Measurements from ENCODE around the gene VWDE.

VWDE gene

DNA sequence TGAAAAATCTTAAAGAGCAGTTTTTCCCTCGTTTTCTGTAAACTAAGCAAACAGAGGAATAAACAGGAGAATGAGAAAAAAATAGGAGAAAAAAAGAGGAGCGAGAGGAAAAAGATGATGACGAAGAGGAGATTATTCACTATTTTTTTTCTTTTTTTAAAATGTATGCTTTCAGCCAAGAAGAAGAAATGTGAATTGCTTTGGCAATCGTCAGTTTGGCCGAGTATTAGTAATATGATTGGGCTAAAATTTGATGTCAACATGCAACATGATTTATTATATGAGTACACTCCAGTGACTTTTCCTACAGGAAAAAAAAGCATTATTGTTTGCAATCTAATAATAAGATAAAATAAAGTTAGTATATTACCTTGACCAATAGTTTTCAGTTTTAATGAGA is 26.3 kb downstream of the VWDE start:
- TF ChIP-seq LEF1 (IDR thresholded peaks at IDR 0.05; ENCODE audit: borderline replicate concordance) = no peak
- no peak for TF ChIP-seq FOXK2 (IDR thresholded peaks at IDR 0.05)
- TF ChIP-seq ZNF384 (IDR thresholded peaks at IDR 0.05) = no peak
- TF ChIP-seq CTBP1 (IDR thresholded peaks at IDR 0.05; ENCODE audit: borderline replicate concordance) = no peak
- no peak for TF ChIP-seq ARNT (IDR thresholded peaks at IDR 0.05)
- no peak for TF ChIP-seq SP1 (IDR thresholded peaks at IDR 0.05)
- TF ChIP-seq, protein P1, sequence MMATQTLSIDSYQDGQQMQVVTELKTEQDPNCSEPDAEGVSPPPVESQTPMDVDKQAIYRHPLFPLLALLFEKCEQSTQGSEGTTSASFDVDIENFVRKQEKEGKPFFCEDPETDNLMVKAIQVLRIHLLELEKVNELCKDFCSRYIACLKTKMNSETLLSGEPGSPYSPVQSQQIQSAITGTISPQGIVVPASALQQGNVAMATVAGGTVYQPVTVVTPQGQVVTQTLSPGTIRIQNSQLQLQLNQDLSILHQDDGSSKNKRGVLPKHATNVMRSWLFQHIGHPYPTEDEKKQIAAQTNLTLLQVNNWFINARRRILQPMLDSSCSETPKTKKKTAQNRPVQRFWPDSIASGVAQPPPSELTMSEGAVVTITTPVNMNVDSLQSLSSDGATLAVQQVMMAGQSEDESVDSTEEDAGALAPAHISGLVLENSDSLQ (IDR thresholded peaks at IDR 0.05) = no peak
- TF ChIP-seq FOXA1 (IDR thresholded peaks at IDR 0.05) = no peak
- TF ChIP-seq TARDBP (IDR thresholded peaks at IDR 0.05) = no peak
- no peak for TF ChIP-seq FOXM1 (IDR thresholded peaks at IDR 0.05; ENCODE audit: borderline replicate concordance)
- no peak for TF ChIP-seq BHLHE40 (IDR thresholded peaks at IDR 0.05; ENCODE audit: borderline replicate concordance)
- TF ChIP-seq L3MBTL2 (conservative IDR thresholded peaks at IDR 0.05) = no peak
- no peak for DNase-seq (ENCODE audit: extremely low spot score)
- POLR2A ChIA-PET = no interaction called here
- CTCF ChIA-PET = no interaction called here

DNA sequence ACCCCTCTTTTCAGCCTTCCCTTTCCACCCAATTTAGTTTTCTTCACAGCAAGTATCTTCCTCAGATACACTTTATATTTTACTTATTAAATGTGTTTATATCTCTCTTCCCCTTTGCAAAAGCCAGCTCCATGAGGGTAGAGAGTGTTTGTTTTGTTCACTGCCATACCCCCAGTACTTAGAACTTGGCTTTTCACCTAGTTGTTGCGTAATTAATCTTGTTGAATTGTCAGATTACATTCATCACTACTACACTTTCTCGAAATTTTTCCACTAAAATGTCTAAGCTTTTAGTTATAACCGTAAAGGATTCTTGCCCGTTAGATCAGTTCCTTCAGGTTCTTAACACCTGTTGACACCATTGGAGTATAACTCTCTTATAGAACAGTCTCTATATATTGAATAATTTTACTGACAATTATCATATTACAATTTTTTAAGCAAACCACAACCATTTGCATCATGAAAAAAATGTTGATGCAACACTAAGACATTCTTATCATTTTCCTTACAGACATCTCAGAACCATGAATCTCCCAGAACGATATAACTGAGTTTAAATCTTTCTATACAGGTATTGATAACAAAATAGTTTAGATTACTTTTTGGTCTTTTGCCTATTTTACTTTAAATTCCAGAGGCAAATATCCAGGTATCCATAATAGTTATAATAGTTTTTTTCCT is 29.9 kb downstream of the VWDE start:
- POLR2A ChIA-PET = no interaction called here
- TF ChIP-seq FOXA1 (IDR thresholded peaks at IDR 0.05) (no peak), BHLHE40 (IDR thresholded peaks at IDR 0.05; ENCODE audit: borderline replicate concordance) (no peak), LEF1 (IDR thresholded peaks at IDR 0.05; ENCODE audit: borderline replicate concordance) (no peak), ARNT (IDR thresholded peaks at IDR 0.05) (no peak), CTBP1 (IDR thresholded peaks at IDR 0.05; ENCODE audit: borderline replicate concordance) (no peak), SUZ12 (IDR thresholded peaks at IDR 0.05) (no peak), FOXM1 (IDR thresholded peaks at IDR 0.05; ENCODE audit: borderline replicate concordance) (no peak), SP1 (IDR thresholded peaks at IDR 0.05) (no peak), ZNF384 (IDR thresholded peaks at IDR 0.05) (no peak), TARDBP (IDR thresholded peaks at IDR 0.05) (no peak), HDGF (IDR thresholded peaks at IDR 0.05; ENCODE audit: borderline replicate concordance) (no peak), NFRKB (IDR thresholded peaks at IDR 0.05) (no peak), FOXK2 (IDR thresholded peaks at IDR 0.05) (no peak), L3MBTL2 (conservative IDR thresholded peaks at IDR 0.05) (no peak), ELF4 (IDR thresholded peaks at IDR 0.05) (no peak)
- TF ChIP-seq, protein P1 (IDR thresholded peaks at IDR 0.05) = no peak
- no peak for DNase-seq (ENCODE audit: extremely low spot score)
- CTCF ChIA-PET = no interaction called here

DNA sequence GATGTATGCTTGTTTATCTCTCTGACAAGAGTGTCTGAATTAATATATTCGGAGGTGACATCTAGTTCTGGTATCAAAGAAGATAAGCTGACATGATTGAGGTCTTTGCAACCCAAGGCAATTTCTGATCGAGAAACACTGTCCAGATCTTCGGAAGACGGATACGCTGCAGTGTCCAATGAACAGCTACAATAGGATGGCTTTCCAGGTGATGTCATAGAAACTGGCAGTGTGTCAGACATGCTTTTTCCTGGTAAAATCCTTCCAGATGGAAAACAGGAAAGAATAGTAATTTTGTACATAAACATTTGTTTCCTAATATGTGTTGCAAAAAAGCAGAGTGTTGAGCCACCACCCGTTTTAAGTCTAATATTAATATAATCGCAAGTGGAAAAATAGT is 33.4 kb downstream of the VWDE start:
- ChIA-PET CTCF (no interaction called here), POLR2A (no interaction called here)
- DNase-seq (ENCODE audit: extremely low spot score) = no peak
- TF ChIP-seq, protein P1 (IDR thresholded peaks at IDR 0.05) = no peak
- TF ChIP-seq SP1 (IDR thresholded peaks at IDR 0.05) (no peak), HDGF (IDR thresholded peaks at IDR 0.05; ENCODE audit: borderline replicate concordance) (no peak), CTBP1 (IDR thresholded peaks at IDR 0.05; ENCODE audit: borderline replicate concordance) (no peak), FOXM1 (IDR thresholded peaks at IDR 0.05; ENCODE audit: borderline replicate concordance) (no peak), ZNF384 (IDR thresholded peaks at IDR 0.05) (no peak), BHLHE40 (IDR thresholded peaks at IDR 0.05; ENCODE audit: borderline replicate concordance) (no peak), FOXK2 (IDR thresholded peaks at IDR 0.05) (no peak), NFRKB (IDR thresholded peaks at IDR 0.05) (no peak), ARNT (IDR thresholded peaks at IDR 0.05) (no peak), LEF1 (IDR thresholded peaks at IDR 0.05; ENCODE audit: borderline replicate concordance) (no peak), FOXA1 (IDR thresholded peaks at IDR 0.05) (no peak), ELF4 (IDR thresholded peaks at IDR 0.05) (no peak), L3MBTL2 (conservative IDR thresholded peaks at IDR 0.05) (no peak), TARDBP (IDR thresholded peaks at IDR 0.05) (no peak), SUZ12 (IDR thresholded peaks at IDR 0.05) (no peak)

DNA sequence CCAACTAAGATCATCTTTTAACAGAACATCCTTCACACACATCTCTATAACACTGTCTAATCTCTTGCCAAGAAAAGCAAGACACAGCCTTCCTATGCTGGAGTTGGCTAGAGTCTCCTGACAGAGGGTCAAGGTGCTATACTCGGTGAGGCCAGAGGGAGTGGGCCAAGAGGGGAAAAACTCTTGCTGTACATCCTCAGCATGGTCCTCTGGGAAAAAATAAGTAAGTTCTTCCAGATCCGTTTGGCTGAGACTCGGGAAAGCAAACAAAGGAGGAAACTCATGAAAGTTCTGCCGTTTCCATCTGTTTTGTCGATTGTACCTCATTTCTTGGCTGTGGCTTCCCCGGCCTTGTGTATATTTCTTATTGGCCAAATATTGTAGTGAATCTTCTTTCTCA is 33.9 kb downstream of the VWDE start:
- CTCF ChIA-PET = no interaction called here
- no peak for TF ChIP-seq SP1 (IDR thresholded peaks at IDR 0.05)
- TF ChIP-seq FOXM1 (IDR thresholded peaks at IDR 0.05; ENCODE audit: borderline replicate concordance) = no peak
- TF ChIP-seq SUZ12 (IDR thresholded peaks at IDR 0.05) = no peak
- no peak for TF ChIP-seq CTBP1 (IDR thresholded peaks at IDR 0.05; ENCODE audit: borderline replicate concordance)
- TF ChIP-seq ARNT (IDR thresholded peaks at IDR 0.05) = no peak
- TF ChIP-seq HDGF (IDR thresholded peaks at IDR 0.05; ENCODE audit: borderline replicate concordance) = no peak
- no peak for TF ChIP-seq NFRKB (IDR thresholded peaks at IDR 0.05)
- TF ChIP-seq, protein P1 (IDR thresholded peaks at IDR 0.05) = no peak
- no peak for TF ChIP-seq TARDBP (IDR thresholded peaks at IDR 0.05)
- no peak for TF ChIP-seq L3MBTL2 (conservative IDR thresholded peaks at IDR 0.05)
- TF ChIP-seq LEF1 (IDR thresholded peaks at IDR 0.05; ENCODE audit: borderline replicate concordance) = no peak
- TF ChIP-seq FOXA1 (IDR thresholded peaks at IDR 0.05) = no peak
- no peak for TF ChIP-seq BHLHE40 (IDR thresholded peaks at IDR 0.05; ENCODE audit: borderline replicate concordance)
- no peak for TF ChIP-seq FOXK2 (IDR thresholded peaks at IDR 0.05)
- TF ChIP-seq ZNF384 (IDR thresholded peaks at IDR 0.05) = no peak

DNA sequence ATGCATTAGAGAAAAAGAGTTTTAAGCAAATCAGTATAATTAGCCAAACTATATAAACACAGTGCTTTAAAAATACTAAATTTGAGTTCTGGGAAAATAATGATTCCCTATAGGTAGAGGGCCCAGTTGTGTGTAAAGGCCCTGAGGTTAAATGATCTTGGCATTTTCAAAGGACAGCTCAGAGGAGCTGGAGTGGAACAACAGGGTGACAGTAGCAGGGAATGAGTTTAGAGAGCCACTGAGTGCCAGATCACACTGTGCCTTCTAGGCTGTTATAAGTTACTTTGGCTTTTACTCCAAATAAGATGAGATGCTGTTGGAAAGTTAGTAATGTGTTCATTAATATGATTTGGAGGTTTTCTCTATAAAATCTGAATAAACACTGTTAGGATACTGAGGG is 34.6 kb downstream of the VWDE start:
- POLR2A ChIA-PET = no interaction called here
- no peak for TF ChIP-seq ELF4 (IDR thresholded peaks at IDR 0.05)
- no peak for TF ChIP-seq ARNT (IDR thresholded peaks at IDR 0.05)
- TF ChIP-seq HDGF (IDR thresholded peaks at IDR 0.05; ENCODE audit: borderline replicate concordance) = no peak
- no peak for TF ChIP-seq SP1 (IDR thresholded peaks at IDR 0.05)
- TF ChIP-seq FOXA1 (IDR thresholded peaks at IDR 0.05) = no peak
- no peak for TF ChIP-seq ZNF384 (IDR thresholded peaks at IDR 0.05)
- CTCF ChIA-PET = no interaction called here
- DNase-seq (ENCODE audit: extremely low spot score) = no peak

More for the DNA sequence above, 33.9 kb downstream of the VWDE start:
- no peak for DNase-seq (ENCODE audit: extremely low spot score)
- POLR2A ChIA-PET = no interaction called here

All from HEK293T (cell line).